SU-DHL-6 (cell line): Measurements from ENCODE around the gene IER5.

Source experiments
- EZH2phosphoT487 ChIP-seq: fragments of 200-600 bp; sonication (generic), shearing (Covaris generic); conservative IDR thresholded peaks from 2 replicates; pipeline ENCODE4 v1.6.1; 2018; ENCODE audit warnings: mild to moderate bottlenecking, antibody characterized with exemption, low read length, moderate library complexity, mixed read lengths
- TF ChIP-seq, protein P1 (sequence below): fragments of 200-600 bp; sonication (generic); IDR thresholded peaks from one replicate; pipeline ENCODE4 v1.5.1; 2017; ENCODE audit warnings: antibody characterized with exemption, mild to moderate bottlenecking, low read length, moderate library complexity; ENCODE audit not compliant: insufficient read depth, poor library complexity, severe bottlenecking

DNA sequence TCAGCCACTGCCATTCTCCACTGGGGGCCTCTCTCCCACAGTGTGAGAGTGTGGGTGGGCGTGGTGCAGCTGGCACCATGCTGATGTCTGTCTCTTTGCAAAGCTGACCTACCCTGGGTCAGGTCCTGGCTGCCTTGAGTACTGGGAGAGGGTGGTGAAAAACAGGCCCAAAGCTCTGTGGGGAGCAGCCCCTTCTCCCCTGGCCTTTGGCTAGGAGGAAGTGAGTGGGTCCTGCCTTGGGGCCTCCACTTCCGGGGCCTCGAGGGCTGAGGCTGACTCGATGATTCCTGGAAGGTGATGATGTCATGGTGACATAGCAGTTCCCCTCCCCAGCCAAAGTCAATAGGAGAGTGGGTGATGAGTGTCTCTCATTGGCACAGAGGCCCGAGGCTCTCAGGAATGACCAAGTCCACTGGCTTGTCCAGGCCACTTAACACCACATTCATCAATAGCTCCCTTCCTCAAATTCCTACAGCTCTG, 53.0 kb downstream of the IER5 start:
- TF ChIP-seq, protein P1, sequence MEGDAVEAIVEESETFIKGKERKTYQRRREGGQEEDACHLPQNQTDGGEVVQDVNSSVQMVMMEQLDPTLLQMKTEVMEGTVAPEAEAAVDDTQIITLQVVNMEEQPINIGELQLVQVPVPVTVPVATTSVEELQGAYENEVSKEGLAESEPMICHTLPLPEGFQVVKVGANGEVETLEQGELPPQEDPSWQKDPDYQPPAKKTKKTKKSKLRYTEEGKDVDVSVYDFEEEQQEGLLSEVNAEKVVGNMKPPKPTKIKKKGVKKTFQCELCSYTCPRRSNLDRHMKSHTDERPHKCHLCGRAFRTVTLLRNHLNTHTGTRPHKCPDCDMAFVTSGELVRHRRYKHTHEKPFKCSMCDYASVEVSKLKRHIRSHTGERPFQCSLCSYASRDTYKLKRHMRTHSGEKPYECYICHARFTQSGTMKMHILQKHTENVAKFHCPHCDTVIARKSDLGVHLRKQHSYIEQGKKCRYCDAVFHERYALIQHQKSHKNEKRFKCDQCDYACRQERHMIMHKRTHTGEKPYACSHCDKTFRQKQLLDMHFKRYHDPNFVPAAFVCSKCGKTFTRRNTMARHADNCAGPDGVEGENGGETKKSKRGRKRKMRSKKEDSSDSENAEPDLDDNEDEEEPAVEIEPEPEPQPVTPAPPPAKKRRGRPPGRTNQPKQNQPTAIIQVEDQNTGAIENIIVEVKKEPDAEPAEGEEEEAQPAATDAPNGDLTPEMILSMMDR: no peak
- no peak for TF ChIP-seq EZH2phosphoT487
